GM18519 (cell line): ENCODE data around the gene FBXL13.
A peak's percentile ranks its signal among the peaks of the same experiment; 100 is the strongest.
"Not testable (repeated sequence)": the region's sequence is repeated elsewhere in the genome, so short reads cannot be mapped to it uniquely, and the experiment has no call there.

Experiments
- ATAC-seq: cut with Tn5 transposase; IDR thresholded peaks from one replicate; pipeline ENCODE4 v1.9.1; 2021; ENCODE audit warnings: mild to moderate bottlenecking, moderate library complexity; ENCODE audit not compliant: unreplicated experiment, low FRiP score

Gene FBXL13

DNA sequence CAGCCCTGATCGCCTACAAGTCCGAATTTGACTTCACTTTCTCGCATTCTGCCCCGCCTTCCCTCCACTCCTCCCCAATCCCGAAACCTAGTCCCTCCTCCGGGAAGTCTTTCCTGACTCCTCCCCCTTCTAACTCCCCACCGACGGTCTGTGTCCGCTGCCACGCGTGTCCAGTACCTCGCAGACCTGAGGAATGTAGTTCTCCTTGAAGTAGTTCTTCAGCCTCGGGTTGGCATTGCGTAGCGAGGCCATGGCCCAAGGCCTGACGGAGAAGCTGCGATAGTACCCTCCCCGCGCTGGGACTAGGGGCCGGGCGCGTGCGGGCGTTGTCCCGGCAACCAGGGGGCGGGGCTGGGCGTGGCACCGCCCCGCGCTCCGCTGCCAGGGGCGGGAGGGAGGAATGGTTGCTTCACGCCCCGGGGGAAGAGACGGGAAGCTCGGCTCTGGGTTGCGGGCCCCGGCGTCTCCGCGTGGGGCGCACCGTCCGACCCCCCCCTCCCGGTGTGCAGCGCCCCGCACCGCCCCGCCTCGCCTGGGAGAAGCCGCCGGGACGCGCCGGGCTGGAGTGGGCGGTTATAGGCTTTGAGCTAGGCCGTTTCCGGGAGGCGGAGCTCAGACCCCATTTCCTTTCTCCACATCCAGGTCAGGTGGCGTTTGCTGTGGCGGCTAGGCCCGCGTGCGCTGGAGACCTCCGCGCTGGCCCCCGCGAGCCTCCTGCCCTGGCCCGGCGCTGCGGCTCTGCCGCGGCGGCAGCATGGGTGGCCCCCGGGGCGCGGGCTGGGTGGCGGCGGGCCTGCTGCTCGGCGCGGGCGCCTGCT lies at the start of gene FBXL13, which contains the start of gene ARMC10:
TSS of gene FBXL13 (minus strand) at position 278 of the 818 bp plus-strand sequence.
TSS of gene ARMC10 (plus strand) at position 622 of the 818 bp plus-strand sequence. CDS start at position 755, 133 bp downstream.
- peak; percentile 86 for ATAC-seq

- no peak for ATAC-seq
These were observed 48.9 kb upstream of the FBXL13 start for GRCh38 chr7:103123529-103123928.

GRCh38 chr7:103121641-103122040 lies 47.0 kb upstream of the FBXL13 start:
- ATAC-seq, result no peak

GRCh38 chr7:103120362-103120761 lies 45.8 kb upstream of the FBXL13 start:
- no peak for ATAC-seq

DNA sequence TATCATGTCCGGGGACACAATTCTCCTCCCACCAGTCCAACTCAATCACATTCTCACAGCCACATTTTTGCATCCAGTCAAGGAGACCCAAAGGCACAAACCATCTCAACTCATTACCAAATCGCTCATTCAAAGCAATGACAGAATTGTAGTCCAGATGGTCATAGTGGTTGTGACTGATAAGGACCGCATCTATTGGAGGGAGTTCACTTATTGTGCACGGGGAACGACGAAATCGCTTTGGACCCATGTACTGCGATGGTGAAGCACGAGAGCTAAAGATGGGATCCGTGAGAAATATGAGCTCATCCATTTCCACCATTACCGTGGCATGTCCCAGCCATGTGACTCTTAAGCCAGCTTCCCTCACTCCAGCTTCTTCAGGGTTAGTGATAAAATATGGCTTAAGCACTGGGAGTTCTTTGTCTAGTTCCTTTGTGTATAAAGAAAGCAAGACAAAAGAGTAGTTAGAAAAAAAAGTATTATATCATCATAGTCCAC lies 45.2 kb upstream of the FBXL13 start:
- ATAC-seq, result no peak

DNA sequence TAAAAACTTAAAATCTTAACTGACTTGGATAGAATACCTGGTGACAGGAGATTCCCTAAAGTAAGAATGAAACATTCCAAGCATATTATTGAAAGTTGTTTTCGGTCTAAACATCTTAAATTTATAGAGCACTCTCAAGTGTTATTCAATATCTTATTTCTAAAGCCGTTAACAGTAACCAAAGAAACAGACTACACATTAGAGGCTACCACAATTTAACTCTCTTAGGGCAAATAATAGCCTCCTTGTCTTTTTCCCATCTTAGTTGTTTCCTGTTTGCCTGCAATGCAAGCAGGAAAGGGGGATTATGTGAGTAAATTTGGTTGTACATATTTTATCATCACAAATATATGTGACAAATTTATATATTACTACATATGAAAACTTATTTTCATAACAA lies 42.9 kb upstream of the FBXL13 start:
- no peak for ATAC-seq

DNA sequence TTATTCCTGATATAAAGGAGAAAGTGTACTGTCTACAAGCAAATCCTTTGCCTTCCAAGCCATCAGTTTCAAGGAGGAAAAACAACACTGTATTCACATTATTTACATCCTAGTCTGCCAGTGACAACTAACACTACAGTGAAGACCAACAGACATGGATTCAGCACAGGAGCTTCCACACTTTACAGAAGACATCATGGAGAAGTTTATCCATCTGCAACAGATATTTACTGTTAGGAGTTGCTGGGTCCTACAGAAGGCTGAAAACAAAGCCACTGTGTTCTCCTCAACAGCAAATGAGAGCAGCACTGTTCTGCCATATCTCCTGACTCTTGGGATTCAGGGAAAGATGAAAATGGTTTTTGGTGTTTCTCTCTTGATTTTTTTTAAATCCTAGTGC lies 42.4 kb upstream of the FBXL13 start:
- no peak for ATAC-seq

- no peak for ATAC-seq
These were observed 41.9 kb upstream of the FBXL13 start for GRCh38 chr7:103116511-103116910.

- no peak for ATAC-seq
These were observed 41.2 kb upstream of the FBXL13 start for GRCh38 chr7:103115771-103116170.

DNA sequence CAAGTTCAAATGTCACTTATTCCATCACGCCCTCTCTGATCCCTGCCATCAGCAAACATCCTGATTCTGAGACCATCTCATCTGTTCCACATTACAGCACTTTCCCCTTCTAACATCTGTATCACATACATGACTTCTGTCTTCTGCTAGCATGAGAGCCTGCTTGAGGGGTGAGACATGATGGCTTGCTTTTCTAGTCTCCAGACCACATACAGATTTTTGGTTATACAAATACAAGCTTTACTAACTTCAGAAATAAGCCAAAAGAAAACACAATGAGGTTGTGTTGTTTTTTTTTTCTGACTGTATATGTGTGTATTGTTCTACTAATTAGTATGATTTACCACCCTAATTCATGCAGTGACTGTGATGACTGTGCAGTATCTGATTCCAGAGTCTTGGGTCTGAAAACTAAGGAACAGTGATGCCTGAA lies 40.0 kb upstream of the FBXL13 start:
- no peak for ATAC-seq

- ATAC-seq, result no peak
These were observed 38.6 kb upstream of the FBXL13 start for GRCh38 chr7:103113164-103113563.

- not testable (repeated sequence) for ATAC-seq
These were observed 32.1 kb upstream of the FBXL13 start for GRCh38 chr7:103106703-103107070.

- no peak for ATAC-seq
These were observed 31.6 kb upstream of the FBXL13 start for GRCh38 chr7:103106005-103106702.

- no peak for ATAC-seq
These were observed 26.9 kb upstream of the FBXL13 start for GRCh38 chr7:103101543-103101942.

DNA sequence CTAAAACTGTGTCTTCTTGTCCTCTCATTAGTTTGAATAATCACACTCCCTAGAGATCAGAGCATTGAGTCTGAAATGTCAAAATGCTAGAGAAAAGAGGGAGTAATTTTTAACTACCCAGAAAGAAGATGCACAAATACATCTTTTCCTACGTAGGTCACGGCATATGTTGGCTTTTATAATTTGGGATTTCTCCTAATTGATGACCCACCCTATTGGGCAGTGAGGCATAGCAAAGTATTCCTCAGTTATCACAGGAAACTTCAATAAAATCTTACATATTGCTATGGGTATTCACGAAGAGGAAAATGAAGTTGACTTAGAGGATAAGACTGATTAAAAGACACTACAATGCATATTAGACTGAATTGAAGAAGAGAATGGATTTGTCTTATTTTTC lies 25.8 kb upstream of the FBXL13 start:
- no peak for ATAC-seq

DNA sequence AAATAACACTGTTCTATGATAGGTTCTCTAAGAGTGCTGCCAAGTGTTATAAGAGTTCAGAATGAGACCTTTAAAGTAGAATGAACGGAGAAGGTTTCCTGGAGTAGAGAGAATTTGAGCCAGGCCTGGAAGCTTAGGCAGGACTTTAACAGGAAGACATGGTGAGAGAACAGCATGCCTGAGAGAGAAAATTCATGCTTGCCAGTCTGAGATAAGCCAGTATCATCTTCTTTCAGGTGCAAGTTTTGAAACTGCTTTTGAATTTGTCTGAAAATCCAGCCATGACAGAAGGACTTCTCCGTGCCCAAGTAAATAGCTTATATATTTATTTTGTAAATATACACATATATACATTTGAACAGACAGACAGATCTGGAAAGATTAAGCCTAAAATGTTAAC lies 22.4 kb upstream of the FBXL13 start:
- ATAC-seq, result no peak

- ATAC-seq, result not testable (repeated sequence)
These were observed 21.0 kb upstream of the FBXL13 start for GRCh38 chr7:103095558-103095957.

- no peak for ATAC-seq
These were observed 19.5 kb upstream of the FBXL13 start for GRCh38 chr7:103094102-103094501.

- no peak for ATAC-seq
These were observed 18.8 kb upstream of the FBXL13 start for GRCh38 chr7:103093429-103093828.

GRCh38 chr7:103092321-103092720 lies 17.7 kb upstream of the FBXL13 start:
- not testable (repeated sequence) for ATAC-seq

- no peak for ATAC-seq
These were observed 8.6 kb upstream of the FBXL13 start for GRCh38 chr7:103083210-103083609.

- no peak for ATAC-seq
These were observed 7.9 kb upstream of the FBXL13 start for GRCh38 chr7:103082497-103082896.
